Measurements from ENCODE around the gene ACHE. TPM values are rescaled to one million over a fixed set of nuclear protein-coding genes. Genes with fewer than 3 reads are reported as not detected.
A peak's percentile ranks its signal among the peaks of the same experiment; 100 is the strongest.

Gene ACHE
- total and polyA plus RNA-seq, 2 of the 13 experiments (the other 11 are each of a cell fraction or from before 2014, with no cell fraction given): 0.18 to 0.40 TPM

- TF ChIP-seq ZFP36L1 (CRISPR knock-in tag; IDR thresholded peaks at IDR 0.05): no peak
- TF ChIP-seq ZNF816 (CRISPR knock-in tag; IDR thresholded peaks at IDR 0.05; ENCODE audit: borderline replicate concordance): no peak
- peak; percentile 75; the same call in 1 of the 2 replicates for TF ChIP-seq WIZ (CRISPR knock-in tag; IDR thresholded peaks at IDR 0.05)
- peak; percentile 67; the same call in 1 of the 2 replicates for TF ChIP-seq ERF (CRISPR knock-in tag; IDR thresholded peaks at IDR 0.05)
- TF ChIP-seq ZBTB3 (CRISPR knock-in tag; IDR thresholded peaks at IDR 0.05; ENCODE audit: borderline replicate concordance, low read depth): peak; percentile 93; the same call in 1 of the 2 replicates
- TF ChIP-seq ZNF644 (CRISPR knock-in tag; IDR thresholded peaks at IDR 0.05; ENCODE audit: low read depth): no peak
- TF ChIP-seq PRDM10 (CRISPR knock-in tag; IDR thresholded peaks at IDR 0.05; ENCODE audit: low read depth): peak; percentile 86; the same call in 1 of the 2 replicates
- TF ChIP-seq TCF7L2 (IDR thresholded peaks at IDR 0.05; ENCODE audit: low read depth, low read length): no peak
- no peak for TF ChIP-seq HIC2 (CRISPR knock-in tag; IDR thresholded peaks at IDR 0.05; ENCODE audit: low read depth)
- peak; percentile 84; the same call in 1 of the 2 replicates for TF ChIP-seq HBP1 (CRISPR knock-in tag; IDR thresholded peaks at IDR 0.05; ENCODE audit: low read depth)
- TF ChIP-seq DMAP1 (CRISPR knock-in tag; IDR thresholded peaks at IDR 0.05): peak; percentile 89
- TF ChIP-seq ZNF589 (CRISPR knock-in tag; conservative IDR thresholded peaks at IDR 0.05): 0 out of 2 replicates have a peak, but pooled peaks have one; percentile 69
- peak; percentile 47 for TF ChIP-seq ZNF441 (CRISPR knock-in tag; IDR thresholded peaks at IDR 0.05; ENCODE audit: borderline replicate concordance)
- peak; percentile 73 for TF ChIP-seq NKX3-1 (CRISPR knock-in tag; IDR thresholded peaks at IDR 0.05)
- TF ChIP-seq TBL1XR1 (IDR thresholded peaks at IDR 0.05; ENCODE audit: borderline replicate concordance, low read length, partially characterized antibody): no peak
- 0 out of 2 replicates have a peak, but pooled peaks have one; percentile 51 for TF ChIP-seq ZNF383 (CRISPR knock-in tag; IDR thresholded peaks at IDR 0.05; ENCODE audit: borderline replicate concordance)
- TF ChIP-seq FOXA3 (CRISPR knock-in tag; IDR thresholded peaks at IDR 0.05): peak; percentile 61
- TF ChIP-seq ZNF740 (CRISPR knock-in tag; IDR thresholded peaks at IDR 0.05): 0 out of 2 replicates have a peak, but pooled peaks have one; percentile 12
- 0 out of 2 replicates have a peak, but pooled peaks have one; percentile 21 for TF ChIP-seq ZBTB21 (CRISPR knock-in tag; IDR thresholded peaks at IDR 0.05)
- TF ChIP-seq ZNF891 (CRISPR knock-in tag; IDR thresholded peaks at IDR 0.05): peak; percentile 89
- peak; percentile 67; the same call in 1 of the 2 replicates for TF ChIP-seq HOMEZ (CRISPR knock-in tag; IDR thresholded peaks at IDR 0.05; ENCODE audit: low read depth)
Observed at GRCh38 chr7:100874577-100875355, 20.9 kb downstream of the ACHE start, which contains the start of gene SRRT (continued).

Data from HepG2 (cell line).